Fibroblast of peridontal ligament (primary cell): ENCODE data around the gene XIRP1.

Experiments
- DNase-seq: peaks from one replicate; pipeline ENCODE4 v3.0.0-alpha.2; 2010; ENCODE audit errors: extremely low read depth

Gene XIRP1

GRCh38 chr3:39168156-39168780, 24.1 kb downstream of the XIRP1 start:
- DNase-seq, result no peak

GRCh38 chr3:39166932-39167532, 25.4 kb downstream of the XIRP1 start:
- DNase-seq, result peak; percentile 98

DNA sequence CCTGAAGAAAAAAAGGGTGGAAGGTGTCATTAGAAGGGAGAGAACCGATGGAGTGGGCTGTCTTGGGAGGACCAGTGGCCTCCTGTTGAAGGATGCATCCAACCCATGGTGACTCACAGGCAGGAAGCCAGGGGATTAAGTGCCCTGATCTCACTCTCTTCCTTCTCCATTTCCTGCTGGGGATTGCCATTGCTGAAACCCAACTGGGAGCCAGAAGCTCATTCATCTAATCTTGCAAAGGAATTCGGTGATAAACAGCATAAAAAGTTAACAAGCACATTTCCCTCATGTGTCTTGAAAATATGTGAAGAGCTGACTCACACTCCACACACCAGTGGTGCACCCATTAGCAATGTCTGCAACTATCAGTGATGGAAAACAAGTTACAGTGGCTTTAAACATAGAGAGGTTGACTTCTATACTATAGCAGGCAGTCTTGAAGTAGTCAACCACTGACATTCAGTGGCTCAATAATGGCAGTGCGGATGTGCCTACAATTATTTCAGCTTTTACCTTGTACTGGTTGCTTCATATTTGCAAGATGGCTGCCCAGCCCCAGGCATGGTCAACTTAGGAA, 26.2 kb downstream of the XIRP1 start:
- peak; percentile 64 for DNase-seq

DNA sequence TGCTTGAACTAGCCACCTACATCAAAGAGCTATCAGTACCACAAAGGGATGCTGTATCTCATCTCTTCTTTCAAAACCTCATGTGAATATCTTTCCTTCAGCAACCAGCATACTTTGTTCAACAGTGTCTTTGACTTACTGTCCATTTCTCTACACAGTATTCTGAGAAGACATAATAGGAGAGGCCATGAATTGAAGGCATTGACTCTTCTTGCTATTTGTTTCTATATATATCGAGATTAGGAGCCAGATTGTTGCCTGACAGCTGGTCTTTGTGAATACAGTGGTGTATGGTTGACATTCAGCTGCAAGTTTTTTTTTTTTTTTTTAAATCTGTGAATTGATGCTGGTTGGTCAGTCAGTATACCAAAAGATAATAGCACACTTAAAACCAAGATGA, 26.9 kb downstream of the XIRP1 start:
- no peak for DNase-seq

GRCh38 chr3:39164414-39164813, 28.0 kb downstream of the XIRP1 start:
- no peak for DNase-seq

DNA sequence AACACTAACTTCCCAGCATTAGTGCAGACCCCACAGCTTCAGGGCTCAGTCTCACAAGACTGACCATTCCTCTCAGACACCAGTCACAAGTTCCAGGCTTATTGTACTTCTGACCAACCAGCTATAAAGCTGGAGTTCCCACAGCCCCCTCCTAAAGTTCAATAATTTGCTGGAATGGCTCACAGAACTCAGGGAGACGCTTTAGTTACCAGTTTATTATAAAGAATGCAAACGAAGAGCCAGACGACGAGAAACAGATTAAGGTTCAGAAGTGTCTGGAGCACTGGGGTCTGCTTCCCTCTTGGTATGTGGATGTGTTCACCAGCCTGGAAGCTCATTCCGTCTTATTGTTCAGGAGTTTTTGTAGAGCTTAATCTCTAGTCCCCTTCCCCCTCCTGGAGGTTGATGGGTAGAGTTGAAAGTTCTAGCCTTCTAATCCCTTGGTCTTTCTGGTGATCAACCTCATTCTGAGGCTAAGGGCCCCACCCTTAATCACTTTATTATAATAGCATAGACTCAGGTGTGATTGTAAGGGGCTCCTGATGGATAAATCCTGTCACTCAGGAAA, 34.2 kb downstream of the XIRP1 start:
- DNase-seq, result no peak

DNA sequence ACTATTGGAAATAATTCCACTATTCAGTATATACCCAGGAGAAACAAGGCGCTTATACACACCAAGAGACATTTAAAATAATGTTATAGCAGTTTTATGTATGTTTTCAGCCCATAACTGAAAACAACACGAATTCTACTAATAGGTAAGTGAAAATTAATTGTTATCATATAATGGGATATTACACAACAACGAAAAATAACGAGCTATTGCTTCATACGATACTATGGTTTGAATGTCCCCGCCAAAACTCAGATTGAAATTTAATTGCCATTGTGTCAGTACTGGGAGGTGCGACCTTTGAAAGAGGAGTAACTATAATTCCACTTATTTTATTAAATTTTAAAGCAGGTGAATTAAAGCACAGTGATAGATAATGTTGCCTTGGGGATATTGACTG, 35.0 kb downstream of the XIRP1 start:
- DNase-seq, result no peak

- peak; percentile 21 for DNase-seq
Observed at GRCh38 chr3:39156421-39156820, 36.0 kb downstream of the XIRP1 start.

DNA sequence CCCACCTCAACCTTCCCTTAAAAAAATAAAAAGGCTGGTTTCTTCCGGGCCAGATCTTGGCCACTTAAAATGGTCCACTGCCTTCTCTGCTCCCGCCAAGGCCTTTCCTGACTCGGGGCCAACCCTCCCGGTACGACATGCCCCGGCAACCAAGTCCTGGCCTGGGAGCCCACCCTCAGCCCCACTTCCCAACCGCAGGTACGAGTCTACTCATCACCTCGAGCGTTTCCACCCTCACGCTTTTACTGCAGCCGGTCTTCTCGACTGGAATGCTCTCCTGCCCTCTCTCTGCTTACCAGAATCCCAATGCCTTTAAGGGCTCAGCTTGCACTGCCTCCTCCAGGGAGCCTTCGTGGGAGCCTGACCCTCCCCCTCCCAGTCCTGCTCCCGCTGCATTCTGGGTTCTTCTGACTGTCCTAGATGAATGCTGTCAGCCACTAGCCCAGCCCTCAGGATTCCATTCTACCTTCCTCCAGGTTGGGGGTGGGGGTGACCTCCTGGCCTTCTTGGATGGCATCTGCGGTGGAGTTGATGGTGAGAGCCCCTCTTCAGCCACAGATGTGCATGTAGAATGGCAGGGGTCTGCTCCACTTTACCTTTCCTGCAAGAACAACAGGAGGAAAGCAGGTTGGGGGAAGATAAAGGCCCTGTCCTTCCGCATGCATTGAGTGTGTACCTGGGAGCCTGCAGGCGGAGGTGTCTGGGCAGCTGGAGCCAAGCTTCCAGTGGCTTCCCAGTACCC, 37.9 kb downstream of the XIRP1 start:
- no peak for DNase-seq

DNA sequence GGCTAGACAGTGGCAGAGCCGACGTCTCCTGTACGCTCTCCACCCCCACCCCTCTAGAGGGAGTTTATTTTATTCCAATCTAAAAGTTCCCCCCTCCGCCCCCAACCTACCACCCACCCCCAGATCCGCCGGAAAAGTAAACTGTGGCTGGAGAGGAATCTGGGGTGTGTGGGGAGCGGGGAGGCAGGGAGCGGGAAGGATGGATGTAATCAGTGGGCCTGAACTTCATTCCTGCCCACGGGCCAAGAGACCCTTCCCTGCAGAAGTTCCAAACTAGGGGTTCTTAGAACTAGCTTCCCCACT, 38.5 kb downstream of the XIRP1 start:
- no peak for DNase-seq

GRCh38 chr3:39150803-39151631, 41.4 kb downstream of the XIRP1 start:
- peak; percentile 94 for DNase-seq

GRCh38 chr3:39150148-39150802, 42.1 kb downstream of the XIRP1 start:
- no peak for DNase-seq

DNA sequence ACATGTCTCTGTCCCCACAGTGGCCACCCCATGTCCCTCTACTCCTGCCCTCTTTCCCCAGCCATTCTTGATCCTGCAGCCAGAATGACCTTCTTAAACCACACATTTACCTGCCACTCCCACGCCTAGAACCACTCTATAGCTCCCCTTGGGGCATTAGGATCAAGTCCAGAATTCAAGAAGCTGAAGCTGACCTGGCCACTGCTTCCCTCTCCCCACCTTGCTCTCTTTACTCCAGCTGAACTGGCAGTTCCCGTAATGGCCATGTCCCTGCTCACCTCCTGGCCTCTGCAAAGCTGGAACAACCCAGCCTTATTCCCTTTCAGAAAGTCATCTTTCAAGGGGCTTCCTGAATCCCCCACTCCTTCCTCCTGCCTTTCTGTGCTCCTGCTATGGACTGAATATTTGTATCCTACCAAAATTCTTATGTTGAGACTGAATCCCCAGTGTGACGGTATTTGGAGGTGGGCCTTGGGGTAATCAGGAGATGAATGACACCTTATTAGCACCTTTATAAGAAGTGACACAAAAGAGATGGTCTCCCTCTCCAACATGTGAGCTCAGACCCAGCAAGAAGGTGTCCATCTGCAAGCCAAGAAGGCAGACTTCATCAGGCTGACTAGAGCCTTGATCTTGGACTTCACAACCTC, 42.8 kb downstream of the XIRP1 start:
- DNase-seq, result no peak

DNA sequence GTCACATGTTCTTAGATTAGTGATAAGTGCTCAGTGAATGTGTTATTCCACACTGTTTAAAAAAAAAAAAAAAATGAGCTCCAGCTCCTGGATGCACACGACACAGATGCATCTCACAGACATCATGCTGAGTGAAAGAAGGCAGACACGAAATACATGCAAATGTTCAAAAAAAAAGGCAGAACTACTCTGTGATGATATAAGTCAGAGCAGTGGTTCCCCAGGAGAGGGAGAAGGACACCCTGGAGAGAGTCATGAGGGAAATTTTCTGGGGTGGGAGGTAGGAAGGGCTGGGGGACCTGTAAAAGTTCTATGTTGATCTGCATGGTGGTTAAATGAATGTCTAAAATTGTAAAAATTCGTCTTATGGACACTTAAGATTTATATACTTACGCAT, 43.3 kb downstream of the XIRP1 start:
- no peak for DNase-seq

DNA sequence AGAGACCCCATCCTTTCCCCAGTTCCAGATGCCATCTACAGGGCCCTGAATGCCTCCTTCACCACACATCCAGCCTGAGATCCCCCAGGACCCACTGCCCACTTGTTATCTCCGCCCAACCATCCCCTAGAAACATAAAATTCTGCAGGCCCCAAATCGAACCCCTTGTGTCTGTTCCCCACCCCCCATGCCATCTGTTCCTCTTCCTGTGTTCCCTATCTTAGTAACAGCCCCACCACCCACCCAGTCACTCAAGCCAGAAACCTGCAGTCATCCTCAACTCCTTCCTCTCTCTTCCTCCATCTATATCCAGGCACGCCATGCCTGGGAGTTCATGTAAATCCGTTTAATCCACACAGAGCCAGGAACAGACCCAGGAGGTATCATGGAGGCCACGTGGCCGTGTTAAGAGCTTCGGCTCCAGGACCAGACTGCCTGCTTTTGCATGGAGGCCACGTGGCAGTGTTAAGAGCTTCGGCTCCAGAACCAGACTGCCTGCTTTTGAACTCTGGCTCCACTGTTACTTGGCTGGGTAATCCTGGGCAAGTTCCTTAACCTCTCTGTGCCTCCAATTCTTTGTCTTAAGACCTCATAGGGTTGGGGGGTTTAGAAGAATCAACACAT, 43.8 kb downstream of the XIRP1 start:
- no peak for DNase-seq

DNA sequence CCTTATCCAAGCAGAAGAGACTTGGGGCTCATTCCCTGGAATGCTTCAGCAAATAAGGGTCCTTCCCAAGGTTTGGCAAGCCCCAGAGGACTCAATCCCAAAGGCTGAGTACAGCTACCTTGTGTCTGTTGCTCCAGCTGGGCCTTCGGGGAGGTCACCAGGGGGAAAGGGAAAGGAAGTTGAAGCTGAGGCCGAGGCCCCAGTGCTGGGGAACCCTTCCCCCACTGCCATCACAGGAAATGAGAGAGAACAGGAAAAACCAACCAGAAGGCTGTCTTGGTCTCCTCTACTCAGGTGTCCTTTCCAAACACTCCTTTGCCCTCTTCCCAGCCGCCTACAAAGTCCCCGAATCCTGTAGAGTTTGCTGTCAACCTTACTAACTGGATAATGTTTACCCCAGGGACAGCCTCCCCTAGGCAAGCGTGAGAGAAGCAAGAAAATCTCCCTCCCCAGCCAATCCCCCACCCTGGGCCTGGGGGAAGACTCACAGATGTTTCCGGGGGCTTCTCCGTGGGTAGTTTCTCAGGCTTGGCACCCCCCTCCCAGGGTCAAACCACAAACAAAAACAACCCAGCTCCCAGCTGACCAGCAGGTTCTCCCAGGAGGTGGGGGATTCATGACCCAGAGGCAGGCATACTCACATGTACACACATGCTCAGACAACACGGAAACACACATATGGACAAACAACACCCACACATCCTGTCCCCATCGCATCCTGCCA, 44.5 kb downstream of the XIRP1 start:
- no peak for DNase-seq

- DNase-seq, result peak; percentile 95
Observed at GRCh38 chr3:39146611-39147591, 45.5 kb downstream of the XIRP1 start.

DNA sequence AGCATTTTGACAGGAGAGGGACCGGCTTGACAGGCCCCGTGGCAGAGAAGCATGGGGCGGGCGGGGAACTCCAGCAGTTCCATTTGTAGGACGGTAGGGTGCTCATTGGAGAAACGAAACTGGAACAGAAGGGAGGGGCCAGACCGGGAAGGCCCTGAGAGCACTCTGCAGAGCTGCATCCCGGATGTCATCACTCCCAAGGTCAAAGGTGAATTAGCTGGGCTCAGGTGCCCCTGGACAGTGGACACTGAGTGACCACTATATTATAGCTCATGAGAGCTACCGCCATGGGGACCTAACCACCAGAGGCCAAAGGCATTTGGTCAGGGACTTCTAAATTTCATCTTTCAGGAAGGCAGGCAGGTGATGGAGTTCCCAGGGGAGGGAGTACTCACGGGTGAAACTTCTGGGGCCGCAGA, 46.3 kb downstream of the XIRP1 start:
- no peak for DNase-seq
